Measurements from ENCODE around the gene KCNN3.
A peak's percentile ranks its signal among the peaks of the same experiment; 100 is the strongest.

KCNN3 gene

GRCh38 chr1:154833841-154834240 is 36.2 kb downstream of the KCNN3 start:
- Histone ChIP-seq H3K9me3 (ENCODE audit: control insufficient read depth, low read length) (no peaks in the 10 kb centered on the region), H3K27ac (peak overlapping the region; percentile 11), H3K4me2 (ENCODE audit: low read length) (peak overlapping the region; percentile 29), H3K36me3 (ENCODE audit: control insufficient read depth, insufficient read depth, low read length) (no peaks in the 10 kb centered on the region), H2AFZ (no peak overlapping the region), H3K9ac (no peak overlapping the region), H3K4me3 (ENCODE audit: low read depth, low read length) (no peak overlapping the region), H3K27me3 (ENCODE audit: control insufficient read depth, insufficient read depth, low read length) (no peaks in the 10 kb centered on the region), H3K4me1 (no peaks in the 10 kb centered on the region), H3K79me2 (no peaks in the 10 kb centered on the region)
- no peak for TF ChIP-seq CTCF (IDR thresholded peaks at IDR 0.05)

GRCh38 chr1:154833209-154833608 is 36.9 kb downstream of the KCNN3 start:
- no peaks in the 10 kb centered on the region for H3K79me2 ChIP-seq
- H3K4me1 ChIP-seq: no peaks in the 10 kb centered on the region
- no peak overlapping the region for H3K4me3 ChIP-seq (ENCODE audit: low read depth, low read length)
- no peaks in the 10 kb centered on the region for H3K36me3 ChIP-seq (ENCODE audit: control insufficient read depth, insufficient read depth, low read length)
- H3K9me3 ChIP-seq (ENCODE audit: control insufficient read depth, low read length): no peaks in the 10 kb centered on the region
- no peaks in the 10 kb centered on the region for H3K27me3 ChIP-seq (ENCODE audit: control insufficient read depth, insufficient read depth, low read length)
- H2AFZ ChIP-seq: no peak overlapping the region
- peak overlapping the region; percentile 11 for H3K27ac ChIP-seq
- no peak overlapping the region for H3K4me2 ChIP-seq (ENCODE audit: low read length)
- no peak overlapping the region for H3K9ac ChIP-seq
- no peak for TF ChIP-seq CTCF (IDR thresholded peaks at IDR 0.05)

GRCh38 chr1:154832384-154832783 is 37.7 kb downstream of the KCNN3 start:
- Histone ChIP-seq H3K27ac (no peak overlapping the region), H3K36me3 (ENCODE audit: control insufficient read depth, insufficient read depth, low read length) (no peaks in the 10 kb centered on the region), H2AFZ (no peak overlapping the region), H3K27me3 (ENCODE audit: control insufficient read depth, insufficient read depth, low read length) (no peaks in the 10 kb centered on the region), H3K9ac (no peak overlapping the region), H3K79me2 (no peaks in the 10 kb centered on the region), H3K9me3 (ENCODE audit: control insufficient read depth, low read length) (no peaks in the 10 kb centered on the region), H3K4me1 (no peaks in the 10 kb centered on the region), H3K4me3 (ENCODE audit: low read depth, low read length) (no peak overlapping the region), H3K4me2 (ENCODE audit: low read length) (no peak overlapping the region)
- no peak for TF ChIP-seq CTCF (IDR thresholded peaks at IDR 0.05)

GRCh38 chr1:154831462-154831861 is 38.6 kb downstream of the KCNN3 start:
- H3K79me2 ChIP-seq: no peaks in the 10 kb centered on the region
- H3K4me1 ChIP-seq: no peaks in the 10 kb centered on the region
- no peaks in the 10 kb centered on the region for H3K9me3 ChIP-seq (ENCODE audit: control insufficient read depth, low read length)
- H3K4me3 ChIP-seq (ENCODE audit: low read depth, low read length): no peak overlapping the region
- no peak overlapping the region for H3K27ac ChIP-seq
- no peaks in the 10 kb centered on the region for H3K27me3 ChIP-seq (ENCODE audit: control insufficient read depth, insufficient read depth, low read length)
- no peak for TF ChIP-seq CTCF (IDR thresholded peaks at IDR 0.05)
- no peaks in the 10 kb centered on the region for H3K36me3 ChIP-seq (ENCODE audit: control insufficient read depth, insufficient read depth, low read length)
- H3K4me2 ChIP-seq (ENCODE audit: low read length): no peak overlapping the region
- no peak overlapping the region for H3K9ac ChIP-seq
- no peak overlapping the region for H2AFZ ChIP-seq

- no peaks in the 10 kb centered on the region for H3K79me2 ChIP-seq
- no peak overlapping the region for H3K4me3 ChIP-seq (ENCODE audit: low read depth, low read length)
- no peak overlapping the region for H3K9ac ChIP-seq
- no peak overlapping the region for H2AFZ ChIP-seq
- no peak for TF ChIP-seq CTCF (IDR thresholded peaks at IDR 0.05)
- no peaks in the 10 kb centered on the region for H3K4me1 ChIP-seq
- no peak overlapping the region for H3K4me2 ChIP-seq (ENCODE audit: low read length)
- no peaks in the 10 kb centered on the region for H3K36me3 ChIP-seq (ENCODE audit: control insufficient read depth, insufficient read depth, low read length)
- H3K27ac ChIP-seq: no peak overlapping the region
- no peaks in the 10 kb centered on the region for H3K9me3 ChIP-seq (ENCODE audit: control insufficient read depth, low read length)
- no peaks in the 10 kb centered on the region for H3K27me3 ChIP-seq (ENCODE audit: control insufficient read depth, insufficient read depth, low read length)
Observed at GRCh38 chr1:154829062-154829461, 41.0 kb downstream of the KCNN3 start.
